Measurements from ENCODE around the gene STK10.

STK10 gene

GRCh38 chr5:172188893-172189692 lies 1.1 kb upstream of the STK10 start:
- no peak for DNase-seq

- no peak for DNase-seq
Measured at GRCh38 chr5:172187118-172188032, 649 bp downstream of the STK10 start.

DNA sequence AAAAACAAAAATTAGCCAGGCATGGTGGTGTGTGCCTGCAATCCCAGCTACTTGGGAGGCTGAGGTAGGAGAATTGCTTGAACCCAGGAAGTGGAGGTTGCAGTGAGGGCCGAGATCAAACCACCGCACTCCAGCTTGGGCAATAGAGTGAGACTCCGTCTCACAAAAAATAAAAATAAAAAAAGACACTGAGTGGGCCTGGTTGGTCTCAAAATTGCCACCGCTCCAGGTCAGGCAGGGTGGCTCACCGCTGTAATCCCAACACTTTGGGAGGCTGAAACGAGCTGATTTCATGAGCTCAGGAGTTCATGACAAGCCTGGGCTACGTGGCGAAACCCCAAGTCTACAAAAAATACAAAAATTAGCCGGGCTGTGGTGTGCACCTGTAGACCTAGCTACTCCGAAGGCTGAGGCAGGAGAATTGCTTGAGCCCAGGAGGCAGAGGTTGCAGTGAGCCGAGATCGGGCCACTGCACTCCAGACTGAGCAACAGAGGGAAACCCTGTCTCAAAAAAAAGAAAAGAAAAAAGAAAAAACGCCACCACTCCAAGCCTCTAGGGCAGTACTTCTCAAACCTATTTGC lies 1.8 kb downstream of the STK10 start:
- DNase-seq = no peak

- DNase-seq = no peak
Measured at GRCh38 chr5:172185096-172185461, 2.9 kb downstream of the STK10 start.

DNA sequence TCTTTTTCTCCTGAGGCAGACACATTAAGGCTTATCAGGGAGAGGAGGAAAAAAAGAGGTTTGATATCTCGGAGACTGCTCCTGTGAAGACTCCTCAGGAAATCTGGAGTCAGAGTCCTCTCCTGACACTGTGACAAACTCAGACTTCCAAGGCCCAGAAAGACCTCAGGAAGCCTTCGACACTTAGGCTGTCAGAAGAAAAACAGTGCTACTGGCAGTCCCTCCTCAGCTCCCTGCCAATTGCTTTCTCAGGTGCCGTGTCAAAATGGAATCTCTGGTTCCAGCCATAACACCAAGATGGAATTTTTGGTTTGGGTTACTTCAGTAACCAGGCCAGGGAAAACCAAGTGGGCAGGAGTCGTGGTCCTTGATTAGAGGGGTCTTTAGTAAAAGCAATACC lies 4.1 kb downstream of the STK10 start:
- DNase-seq = no peak

DNA sequence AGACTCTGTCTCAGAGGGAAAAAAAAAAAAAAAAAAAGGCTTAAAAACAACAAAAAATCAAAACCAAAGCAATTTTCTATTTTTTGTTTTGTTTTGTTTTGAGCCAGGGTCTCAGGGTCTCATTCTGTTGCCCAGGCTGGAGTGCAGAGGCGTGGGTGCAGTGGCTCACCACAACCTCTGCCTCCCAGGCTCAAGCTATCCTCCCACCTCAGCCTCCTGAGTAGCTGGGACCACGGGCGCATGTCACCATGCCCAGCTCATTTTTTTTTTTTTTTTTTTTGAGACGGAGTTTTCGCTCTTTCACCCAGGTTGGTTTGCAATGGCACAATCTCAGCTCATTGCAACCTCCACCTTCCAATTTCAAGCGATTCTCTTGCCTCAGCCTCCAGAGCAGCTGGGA lies 5.7 kb downstream of the STK10 start:
- no peak for DNase-seq

DNA sequence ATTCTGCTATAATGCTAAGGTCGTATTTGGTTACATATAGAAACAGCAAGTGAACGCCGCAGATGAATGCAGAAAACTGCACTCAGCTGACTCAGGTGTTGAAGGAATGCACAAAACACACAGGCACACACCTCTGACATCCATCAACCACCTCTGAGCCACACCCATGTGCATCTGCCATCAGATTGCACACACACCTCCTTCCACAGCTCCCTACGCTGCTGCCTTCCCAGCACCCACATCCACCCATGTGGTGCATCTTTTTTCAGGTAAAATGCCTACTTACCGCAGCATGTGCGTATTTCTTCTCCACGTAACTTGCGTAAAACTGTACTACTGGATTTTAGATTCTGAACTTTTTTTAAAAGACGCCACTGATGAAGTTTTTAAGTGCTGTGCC lies 7.1 kb downstream of the STK10 start:
- no peak for DNase-seq

- DNase-seq = no peak
Measured at GRCh38 chr5:172178991-172179989, 8.7 kb downstream of the STK10 start.

DNA sequence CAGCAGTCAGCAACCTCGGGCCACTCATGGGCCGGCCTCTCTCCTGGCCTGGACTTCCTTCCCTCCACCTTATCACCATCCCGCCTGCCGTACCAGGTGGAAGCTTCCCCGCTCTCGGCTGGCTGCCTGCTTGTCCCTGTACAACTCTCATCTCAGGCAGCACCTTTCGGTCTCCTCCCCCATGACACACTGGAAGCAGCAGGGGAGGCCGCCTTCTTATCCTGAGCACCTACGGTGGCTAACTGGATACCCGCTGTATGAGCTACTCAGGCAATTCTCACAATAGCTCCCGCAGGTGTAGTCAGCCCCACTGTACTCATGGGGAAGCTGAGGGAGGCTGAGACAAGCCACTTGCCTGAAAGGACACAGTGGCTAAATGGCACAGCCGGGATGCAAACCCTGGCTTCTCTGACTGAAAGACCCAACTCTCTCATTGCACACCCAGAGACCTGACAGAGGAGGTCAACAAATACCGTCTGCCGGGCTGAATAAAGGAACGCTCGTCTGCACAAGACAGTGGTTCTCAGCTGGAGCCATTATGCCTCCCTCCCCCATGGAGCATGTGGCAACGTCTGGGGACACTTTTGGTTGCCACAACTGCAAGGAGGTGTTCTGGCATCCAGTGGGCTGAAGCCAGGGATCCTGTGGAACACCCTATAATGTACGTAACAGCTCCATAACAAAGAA lies 9.6 kb downstream of the STK10 start:
- DNase-seq = no peak

- no peak for DNase-seq
Measured at GRCh38 chr5:172177176-172177575, 10.8 kb downstream of the STK10 start.

DNA sequence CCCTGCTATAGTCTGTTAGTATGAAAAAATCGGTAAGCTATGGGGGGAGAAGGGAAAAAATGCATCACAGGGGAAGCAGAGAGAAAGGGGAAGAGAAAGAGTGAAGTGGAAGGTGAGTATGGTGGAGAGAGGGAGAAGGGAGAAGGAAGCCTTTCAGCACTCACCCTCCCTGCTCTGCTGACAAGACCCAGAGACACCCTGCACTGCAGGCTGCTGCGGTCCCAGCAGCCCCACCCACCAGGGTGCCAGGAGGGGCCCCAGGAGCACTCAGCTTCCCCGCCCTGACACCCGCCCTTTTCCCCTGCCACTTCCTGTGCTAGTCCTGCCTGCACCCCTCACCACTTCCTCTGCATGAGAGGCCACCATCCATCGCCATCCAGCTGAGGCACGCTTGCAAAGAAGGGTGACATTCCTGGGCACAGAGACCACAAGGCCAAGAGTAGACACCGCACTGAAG lies 12.7 kb downstream of the STK10 start:
- no peak for DNase-seq

GRCh38 chr5:172173564-172174153 lies 14.4 kb downstream of the STK10 start:
- no peak for DNase-seq

DNA sequence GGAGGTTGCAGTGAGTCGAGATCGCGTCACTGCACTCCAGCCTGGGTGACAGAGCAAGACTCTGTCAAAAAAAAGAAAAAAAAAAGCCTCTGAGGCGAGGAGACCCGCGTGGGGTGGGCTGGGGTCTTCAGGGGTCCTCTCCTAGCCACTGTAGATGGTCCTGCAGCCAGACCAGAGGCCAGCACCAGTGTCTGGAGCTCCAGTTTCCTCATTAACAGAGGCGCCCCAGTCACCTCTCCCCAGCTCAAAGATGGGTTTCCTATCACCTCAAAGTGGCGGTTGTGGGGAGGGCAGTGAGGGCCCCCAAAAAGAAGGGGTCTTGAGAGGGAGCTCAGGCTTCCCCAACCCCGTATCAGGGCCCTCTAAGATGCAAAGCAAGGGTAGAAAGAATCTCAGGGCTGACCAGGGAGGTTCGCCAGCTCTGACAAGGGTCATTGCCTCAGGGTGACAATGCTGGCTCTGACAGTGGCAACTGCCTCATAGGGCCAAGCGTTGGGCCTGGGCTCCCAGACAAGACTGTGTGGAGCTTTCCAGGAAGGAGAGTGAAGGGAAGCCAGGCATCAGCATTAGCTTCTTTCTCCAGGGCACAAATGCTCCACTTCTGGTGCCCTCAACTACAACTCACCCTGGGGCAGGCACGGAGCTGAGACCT lies 15.0 kb downstream of the STK10 start:
- no peak for DNase-seq

- DNase-seq = no peak
Measured at GRCh38 chr5:172171118-172171517, 16.9 kb downstream of the STK10 start.

DNA sequence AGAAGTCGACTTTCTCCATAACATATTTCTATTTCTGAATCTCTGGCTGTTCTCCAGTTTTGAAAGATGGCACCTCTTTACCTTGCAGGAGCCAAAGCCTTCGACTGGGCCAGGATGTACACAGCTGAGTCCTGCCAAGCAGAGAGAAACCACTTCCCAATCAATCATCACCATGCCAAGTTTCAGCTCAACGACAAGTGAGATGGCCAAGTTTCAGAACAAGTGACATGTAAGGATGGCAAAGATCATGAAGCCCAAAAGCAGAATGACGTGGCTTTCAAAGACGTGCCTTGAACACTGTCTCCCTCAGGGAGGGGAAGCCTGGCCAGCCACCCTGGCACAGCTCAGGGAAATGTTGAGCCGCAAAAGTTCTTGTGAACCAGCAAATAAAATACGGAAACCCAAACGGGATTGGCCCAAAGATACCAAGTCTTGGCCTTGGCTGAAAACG lies 17.7 kb downstream of the STK10 start:
- no peak for DNase-seq

DNA sequence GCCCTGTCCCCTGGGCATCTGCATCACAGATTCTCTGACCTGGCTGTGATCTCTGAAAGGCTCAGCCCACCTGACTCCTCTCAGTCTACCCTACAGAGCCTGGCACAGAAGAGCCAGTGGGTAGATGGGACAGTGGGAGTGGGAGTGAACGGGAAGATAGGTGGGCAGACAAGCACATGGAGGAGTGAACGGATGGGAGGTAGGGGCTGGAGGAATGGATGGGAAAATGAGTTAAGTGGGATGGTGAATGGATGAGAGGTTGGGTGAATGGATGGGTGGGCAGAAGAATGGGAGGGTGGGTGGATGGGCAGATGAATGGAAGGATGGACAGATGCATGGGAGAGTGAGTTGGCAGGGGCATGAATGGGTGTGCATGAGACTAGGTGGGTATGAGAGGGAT lies 18.8 kb downstream of the STK10 start:
- DNase-seq = no peak

GRCh38 chr5:172168311-172168710 lies 19.7 kb downstream of the STK10 start:
- no peak for DNase-seq

DNA sequence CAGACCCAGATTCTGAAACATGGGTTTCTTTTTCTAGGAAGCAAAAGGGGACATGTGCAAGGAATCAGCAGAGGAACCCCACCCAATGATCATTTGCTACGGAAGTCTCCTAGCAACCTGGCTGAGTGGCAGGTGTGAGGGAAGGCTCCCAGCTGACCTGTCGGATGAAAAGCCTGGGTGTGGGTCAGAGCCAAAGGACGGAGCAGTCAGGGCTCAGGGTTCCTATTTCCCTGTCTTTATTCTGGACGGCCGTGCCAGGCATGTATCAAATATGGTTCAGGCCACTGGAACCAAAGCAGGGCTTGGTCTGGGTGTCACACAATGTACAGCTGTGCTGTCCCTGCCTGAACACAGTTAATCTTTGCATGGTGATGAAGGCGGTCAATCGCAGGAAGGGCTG lies 20.1 kb downstream of the STK10 start:
- DNase-seq = no peak

DNA sequence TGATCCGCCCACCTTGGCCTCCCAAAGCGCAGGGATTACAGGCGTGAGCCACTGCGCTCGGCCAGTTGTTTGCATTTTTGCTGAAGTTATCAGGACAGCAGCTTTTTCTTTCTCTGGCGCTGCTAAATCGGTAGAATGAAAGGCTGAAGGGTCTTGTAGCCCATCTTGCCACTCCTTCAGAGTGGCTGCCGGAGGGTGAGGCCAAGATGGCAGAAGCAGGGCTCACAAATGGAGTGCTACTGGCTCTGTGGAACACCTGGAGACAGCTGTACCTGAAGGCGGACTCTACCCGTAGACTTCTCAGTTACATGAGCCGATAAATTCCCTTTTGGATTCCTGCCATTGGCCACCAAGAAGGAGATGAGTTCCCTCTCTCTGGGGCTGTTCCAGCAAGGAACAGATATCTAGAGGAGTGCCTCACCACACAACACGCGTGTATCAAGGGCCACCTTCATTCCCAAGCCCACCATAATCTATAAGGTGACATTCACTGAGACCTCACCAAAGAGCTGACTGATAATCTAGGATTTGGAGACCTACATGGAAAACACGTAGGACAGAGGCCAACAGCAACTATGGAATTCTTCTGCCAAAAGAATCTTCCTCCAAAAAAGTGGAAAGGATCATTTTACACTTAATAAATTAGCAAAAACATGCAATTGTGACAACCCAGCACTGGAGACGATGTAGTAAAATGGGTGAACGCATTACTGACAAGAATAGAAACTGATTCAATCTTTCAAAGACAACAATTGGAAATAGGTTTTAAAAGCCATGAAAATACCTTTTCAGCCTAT lies 21.8 kb downstream of the STK10 start:
- no peak for DNase-seq

- no peak for DNase-seq
Measured at GRCh38 chr5:172165465-172165864, 22.6 kb downstream of the STK10 start.

Measured in DMS153 (cell line).